HG03139 (cell line): ENCODE results near the gene IL17A.

Source experiments
- ATAC-seq: cut with Tn5 transposase; IDR thresholded peaks from one replicate; pipeline ENCODE4 v1.9.1; 2021; ENCODE audit not compliant: unreplicated experiment

Gene IL17A

DNA sequence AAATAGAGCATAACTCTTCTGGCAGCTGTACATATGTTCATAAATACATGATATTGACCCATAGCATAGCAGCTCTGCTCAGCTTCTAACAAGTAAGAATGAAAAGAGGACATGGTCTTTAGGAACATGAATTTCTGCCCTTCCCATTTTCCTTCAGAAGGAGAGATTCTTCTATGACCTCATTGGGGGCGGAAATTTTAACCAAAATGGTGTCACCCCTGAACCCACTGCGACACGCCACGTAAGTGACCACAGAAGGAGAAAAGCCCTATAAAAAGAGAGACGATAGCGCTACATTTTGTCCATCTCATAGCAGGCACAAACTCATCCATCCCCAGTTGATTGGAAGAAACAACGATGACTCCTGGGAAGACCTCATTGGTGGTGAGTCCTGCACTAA lies at the start of gene IL17A:
Gene IL17A (plus strand): TSS at position 301 of the 400 bp plus-strand sequence. CDS start 57 bp downstream, at position 358.
- no peak for ATAC-seq

DNA sequence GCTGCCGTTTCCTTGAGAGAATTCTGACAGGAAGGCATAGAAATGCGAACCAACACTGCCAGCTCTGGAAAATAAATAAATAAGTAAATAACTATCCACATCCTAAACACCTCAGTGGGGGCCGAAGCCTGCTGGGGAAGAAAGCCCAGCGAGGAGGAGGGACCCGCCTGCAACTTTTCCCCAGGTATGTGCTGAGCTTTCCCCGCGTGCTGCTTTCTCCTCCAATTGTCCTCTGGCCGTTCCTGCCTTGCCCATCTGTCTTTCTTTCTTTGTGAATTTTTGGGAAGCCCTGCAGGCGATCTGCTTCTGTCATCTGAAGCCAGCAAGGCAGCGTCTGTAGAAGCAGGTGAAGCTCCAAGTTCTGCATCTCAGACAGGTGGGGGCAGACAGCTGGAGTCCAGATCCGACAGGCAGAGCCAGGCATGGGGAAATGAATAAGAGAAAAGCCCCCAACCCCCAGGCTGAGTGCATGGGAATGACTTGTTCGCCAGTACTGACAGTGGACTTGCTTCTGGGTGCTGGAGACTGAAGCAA lies 49.2 kb upstream of the IL17A start:
- no peak for ATAC-seq

DNA sequence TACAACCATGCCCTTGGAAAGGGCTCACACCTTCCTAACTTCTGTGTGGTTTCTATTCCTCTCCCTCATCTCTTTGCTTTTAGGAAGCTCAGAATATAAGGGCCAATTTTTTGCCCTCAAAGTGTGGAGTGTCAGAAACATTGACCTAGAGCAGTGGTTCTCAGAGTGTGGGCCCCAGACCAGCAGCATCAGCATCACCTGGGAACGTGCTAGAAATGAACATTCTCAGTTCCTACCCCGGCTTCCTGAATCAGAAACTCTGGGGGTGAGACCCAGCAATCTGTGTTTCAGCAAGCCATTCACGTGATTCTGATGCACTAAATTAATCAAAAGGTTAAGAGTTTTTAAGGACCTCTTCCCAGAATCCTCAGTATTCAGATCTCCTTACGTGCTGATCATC lies 47.9 kb upstream of the IL17A start:
- no peak for ATAC-seq

DNA sequence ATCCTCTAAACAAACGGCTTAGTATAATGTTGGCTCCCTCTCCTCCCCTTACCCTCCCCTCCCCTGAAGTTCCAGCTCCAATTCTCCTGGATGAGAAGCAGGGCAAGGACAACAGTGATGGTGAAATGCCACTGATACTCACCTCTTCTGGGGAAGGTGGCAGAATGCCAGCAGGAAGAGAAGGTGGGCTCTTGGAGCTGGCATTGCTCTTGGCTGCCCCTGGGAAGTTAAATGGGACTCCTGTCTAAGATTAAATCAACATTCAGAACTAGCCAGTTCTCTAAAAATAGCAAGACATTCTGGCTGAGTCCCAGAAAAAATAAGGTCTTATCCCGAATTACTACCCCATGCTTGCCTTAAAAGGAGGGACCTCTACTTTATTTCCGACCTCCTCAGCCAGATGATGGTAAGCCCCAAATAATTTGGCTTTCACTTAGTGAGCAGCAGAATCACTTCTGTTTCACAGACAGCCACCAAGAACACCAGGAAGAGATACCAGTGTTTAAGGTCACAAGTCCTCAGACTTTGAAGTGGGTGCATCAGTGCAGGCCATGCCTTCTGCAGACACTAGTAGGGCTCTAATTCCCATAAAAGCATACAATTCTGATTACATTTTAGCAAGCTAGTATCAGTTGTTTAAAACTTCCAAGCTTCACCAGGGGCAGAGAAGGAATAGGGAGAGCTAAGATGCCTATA lies 46.0 kb upstream of the IL17A start:
- no peak for ATAC-seq

GRCh38 chr6:52141596-52141995 lies 44.6 kb upstream of the IL17A start:
- ATAC-seq = no peak

DNA sequence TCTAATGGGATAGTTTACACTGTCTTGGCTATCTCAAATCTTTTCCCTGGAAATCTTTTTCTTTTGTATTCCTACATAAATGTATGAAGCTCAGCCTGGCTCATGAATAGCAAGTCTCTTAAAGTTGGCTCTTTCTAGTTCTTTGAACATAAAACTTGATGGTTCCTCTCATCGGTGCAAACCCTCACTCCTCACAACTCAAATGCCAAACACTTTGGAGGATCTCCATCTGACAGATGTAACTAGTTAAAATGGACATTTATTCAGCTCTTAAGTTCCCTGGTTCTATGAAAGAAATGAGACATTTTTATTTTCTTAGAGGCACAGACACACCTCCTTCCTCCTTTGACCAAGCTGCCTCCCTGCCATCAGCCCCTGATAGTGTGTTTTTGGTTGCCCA lies 43.6 kb upstream of the IL17A start:
- ATAC-seq = no peak

DNA sequence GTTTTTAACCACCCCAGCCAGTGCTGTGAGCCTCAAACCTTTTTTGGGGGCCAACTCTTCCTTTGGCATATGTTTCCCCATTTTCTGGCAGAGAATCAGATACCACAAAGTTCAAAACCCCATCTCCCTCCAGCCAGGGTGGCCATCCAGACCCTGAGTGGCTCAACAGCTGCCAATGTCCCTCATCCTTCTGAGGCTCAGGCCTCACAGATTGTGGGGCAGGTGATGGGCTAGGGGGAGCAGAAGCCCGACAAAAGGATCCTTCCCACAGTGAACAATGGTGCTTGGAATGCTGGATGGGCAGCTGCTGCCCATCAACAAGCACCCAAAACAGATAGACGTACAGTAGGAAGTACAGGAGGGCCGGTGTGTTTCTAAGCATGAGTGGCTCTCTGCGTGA lies 42.6 kb upstream of the IL17A start:
- ATAC-seq = no peak

GRCh38 chr6:52144196-52145076 lies 41.7 kb upstream of the IL17A start:
- no peak for ATAC-seq

- ATAC-seq = no peak
These were observed 39.2 kb upstream of the IL17A start for GRCh38 chr6:52146851-52147445.

DNA sequence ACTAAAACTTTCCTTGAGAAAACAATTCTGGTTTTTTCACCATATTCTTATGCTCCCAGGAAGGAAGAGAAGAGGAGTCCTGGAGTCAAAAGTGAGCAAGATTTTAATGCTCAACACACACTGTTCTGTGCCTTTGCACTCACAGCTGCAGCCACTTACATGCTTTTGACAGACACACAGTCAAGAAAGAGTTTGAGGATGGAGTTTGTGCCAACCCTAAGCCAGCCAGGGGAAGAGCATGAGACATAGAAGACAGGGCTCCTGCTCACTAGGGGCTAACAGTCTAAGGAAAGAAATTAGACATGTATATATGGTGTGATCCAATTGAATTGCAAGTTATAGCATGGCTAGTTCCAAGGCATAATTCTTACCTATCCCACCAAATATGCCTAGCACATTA lies 37.1 kb upstream of the IL17A start:
- ATAC-seq = no peak

GRCh38 chr6:52149949-52150348 lies 36.2 kb upstream of the IL17A start:
- ATAC-seq = no peak

GRCh38 chr6:52152070-52152423 lies 34.1 kb upstream of the IL17A start:
- ATAC-seq = no peak

GRCh38 chr6:52152711-52153160 lies 33.4 kb upstream of the IL17A start:
- ATAC-seq = no peak

GRCh38 chr6:52154381-52154780 lies 31.8 kb upstream of the IL17A start:
- no peak for ATAC-seq

GRCh38 chr6:52155791-52156576 lies 30.2 kb upstream of the IL17A start:
- peak; percentile 91 for ATAC-seq

DNA sequence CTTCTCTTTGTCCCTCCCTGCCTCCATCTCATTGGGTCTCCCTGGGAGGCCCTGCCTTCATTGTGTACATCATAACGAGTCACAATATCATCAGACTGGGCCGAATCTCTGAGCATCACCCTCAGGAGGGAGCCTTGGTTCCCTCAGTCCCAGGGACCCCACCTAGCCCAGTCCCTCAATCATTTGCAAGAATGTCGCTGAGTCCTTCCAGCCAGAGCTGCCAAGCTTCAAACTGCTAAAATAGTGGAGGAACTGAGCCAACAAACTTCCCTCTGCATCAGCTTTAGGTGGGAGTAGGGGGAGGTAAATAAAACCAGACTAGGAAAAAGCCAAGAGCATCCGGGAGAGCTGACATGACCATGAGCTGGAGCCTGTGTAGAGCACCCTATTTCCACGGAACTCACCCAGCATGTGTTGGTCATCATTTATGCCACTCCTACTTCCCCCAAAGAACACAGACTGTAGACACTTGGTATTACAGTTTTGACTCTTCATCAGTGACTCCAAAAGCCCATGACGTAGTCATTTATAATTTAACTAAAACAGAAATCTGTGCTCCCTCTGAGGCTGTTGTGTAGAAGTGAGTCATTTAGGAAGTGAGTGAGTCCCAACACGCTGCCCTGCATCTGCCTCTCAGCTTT lies 28.8 kb upstream of the IL17A start:
- ATAC-seq = peak; percentile 49

DNA sequence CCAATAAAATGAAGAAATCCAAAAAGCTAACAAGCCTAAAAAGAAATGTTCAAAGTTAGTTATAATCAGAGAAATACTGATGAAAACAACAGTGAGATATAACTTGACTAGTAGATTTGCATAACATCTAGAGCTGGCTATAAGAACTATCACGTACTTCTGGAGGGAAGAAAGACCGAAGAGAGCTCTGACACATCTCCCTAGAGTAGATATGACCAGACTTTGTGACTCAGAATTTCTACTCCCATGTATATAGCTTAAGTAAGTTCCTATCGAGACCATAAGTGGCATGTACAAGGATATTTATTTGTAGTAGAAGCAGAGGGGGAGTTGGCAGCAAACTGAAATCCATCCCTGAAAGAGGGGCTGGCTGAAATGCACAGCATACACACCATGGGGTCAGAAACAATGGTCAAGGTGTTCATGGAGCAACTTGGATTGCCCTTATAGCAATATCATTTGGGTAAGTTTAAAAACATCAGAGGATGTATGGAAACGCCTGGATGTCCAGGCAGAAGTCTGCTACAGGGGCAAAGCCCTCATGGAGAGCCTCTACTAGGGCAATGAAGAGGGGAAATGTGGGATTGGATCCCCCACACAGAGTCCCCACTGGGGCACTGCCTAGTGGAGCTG lies 25.6 kb upstream of the IL17A start:
- ATAC-seq = no peak

- ATAC-seq = no peak
These were observed 24.3 kb upstream of the IL17A start for GRCh38 chr6:52161689-52162438.
